ENCODE measurements around the gene ANAPC5. TPM values are rescaled to one million over a fixed set of nuclear protein-coding genes. Genes with fewer than 3 reads are reported as not detected.
"Not testable (repeated sequence)": the region's sequence is repeated elsewhere in the genome, so short reads cannot be mapped to it uniquely, and the experiment has no call there.

ANAPC5 gene
- total RNA-seq, 1 donor from 2014 or later: 65.1 TPM

DNA sequence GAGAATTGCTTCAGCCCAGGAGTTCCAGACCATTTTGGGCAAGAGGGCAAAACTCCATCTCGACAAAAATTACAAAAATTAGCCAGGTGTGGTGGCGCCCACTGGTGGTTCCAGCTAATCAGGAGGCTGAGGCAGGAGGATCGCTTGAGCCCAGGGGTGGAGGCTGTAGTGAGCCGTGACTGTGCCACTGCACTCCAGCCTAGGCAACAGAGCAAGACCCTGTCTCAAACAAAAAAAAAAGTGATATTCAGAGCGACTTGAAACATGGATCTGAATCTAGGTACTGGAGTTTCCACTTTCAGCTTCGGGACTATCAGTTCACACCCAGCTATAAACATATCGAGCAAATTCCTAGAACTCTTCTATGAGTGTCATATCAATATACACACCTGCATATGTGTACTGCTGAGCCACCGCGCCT, 31.4 kb upstream of the ANAPC5 start:
- H3K9me3 ChIP-seq (replicated peaks): no peaks in the 10 kb centered on the region

DNA sequence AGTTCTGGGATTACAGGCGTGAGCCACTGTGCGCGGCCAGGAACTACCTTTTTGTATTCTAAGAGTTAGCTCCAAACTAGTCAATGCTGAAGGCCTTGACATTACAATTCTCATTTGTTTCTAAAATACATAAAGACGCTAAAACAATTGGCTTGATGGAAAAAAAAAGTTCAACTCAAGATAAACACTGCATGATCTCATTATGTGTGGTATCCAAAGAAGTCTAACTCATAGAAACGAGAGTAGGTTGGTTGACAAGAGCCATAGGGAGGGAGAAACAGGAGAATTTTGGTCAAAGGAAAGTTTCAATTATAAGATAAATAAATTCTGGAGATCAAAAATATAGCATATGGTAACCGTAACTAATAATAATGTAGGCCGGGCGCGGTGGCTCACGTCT, 27.7 kb upstream of the ANAPC5 start:
- no peak for DNase-seq
- intact Hi-C loops (cut with micrococcal nuclease): no loop called here
- TF ChIP-seq, protein P1, sequence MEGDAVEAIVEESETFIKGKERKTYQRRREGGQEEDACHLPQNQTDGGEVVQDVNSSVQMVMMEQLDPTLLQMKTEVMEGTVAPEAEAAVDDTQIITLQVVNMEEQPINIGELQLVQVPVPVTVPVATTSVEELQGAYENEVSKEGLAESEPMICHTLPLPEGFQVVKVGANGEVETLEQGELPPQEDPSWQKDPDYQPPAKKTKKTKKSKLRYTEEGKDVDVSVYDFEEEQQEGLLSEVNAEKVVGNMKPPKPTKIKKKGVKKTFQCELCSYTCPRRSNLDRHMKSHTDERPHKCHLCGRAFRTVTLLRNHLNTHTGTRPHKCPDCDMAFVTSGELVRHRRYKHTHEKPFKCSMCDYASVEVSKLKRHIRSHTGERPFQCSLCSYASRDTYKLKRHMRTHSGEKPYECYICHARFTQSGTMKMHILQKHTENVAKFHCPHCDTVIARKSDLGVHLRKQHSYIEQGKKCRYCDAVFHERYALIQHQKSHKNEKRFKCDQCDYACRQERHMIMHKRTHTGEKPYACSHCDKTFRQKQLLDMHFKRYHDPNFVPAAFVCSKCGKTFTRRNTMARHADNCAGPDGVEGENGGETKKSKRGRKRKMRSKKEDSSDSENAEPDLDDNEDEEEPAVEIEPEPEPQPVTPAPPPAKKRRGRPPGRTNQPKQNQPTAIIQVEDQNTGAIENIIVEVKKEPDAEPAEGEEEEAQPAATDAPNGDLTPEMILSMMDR (IDR thresholded peaks at IDR 0.05; ENCODE audit: borderline replicate concordance): no peak

More for the DNA sequence above, 31.4 kb upstream of the ANAPC5 start:
- no peaks in the 10 kb centered on the region for H3K36me3 ChIP-seq
- no peaks in the 10 kb centered on the region for H3K4me1 ChIP-seq
- no peak overlapping the region for H3K27ac ChIP-seq (replicated peaks)
- H3K27me3 ChIP-seq (ENCODE audit: low read depth): no peaks in the 10 kb centered on the region
- no peak for DNase-seq
- intact Hi-C loops (cut with micrococcal nuclease): no loop called here
- H3K4me3 ChIP-seq: no peak overlapping the region
- TF ChIP-seq, protein P1 (IDR thresholded peaks at IDR 0.05; ENCODE audit: borderline replicate concordance): no peak

DNA sequence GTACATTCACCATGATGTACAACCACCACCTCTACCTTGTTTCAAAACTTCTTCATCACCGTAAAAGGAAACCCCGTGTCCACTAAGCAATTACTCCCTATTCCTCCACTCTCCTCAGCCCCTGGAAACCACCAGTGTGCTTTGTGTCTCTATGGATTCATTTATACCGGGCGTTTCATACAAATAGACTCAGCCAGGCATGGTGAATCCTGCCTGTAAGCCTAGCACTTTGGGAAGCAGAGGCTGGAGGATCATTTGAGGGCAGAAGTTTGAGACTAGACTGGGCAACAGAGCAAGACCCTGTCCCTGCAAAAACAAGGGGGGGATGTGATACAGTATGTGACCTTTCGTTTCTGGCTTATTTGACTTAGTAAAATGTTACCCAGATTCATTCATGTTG, 26.5 kb upstream of the ANAPC5 start:
- intact Hi-C loops (cut with micrococcal nuclease): no loop called here
- Histone ChIP-seq H3K36me3 (no peaks in the 10 kb centered on the region), H3K9me3 (replicated peaks) (no peaks in the 10 kb centered on the region), H3K27ac (replicated peaks) (no peak overlapping the region), H3K4me3 (no peak overlapping the region), H3K27me3 (ENCODE audit: low read depth) (no peaks in the 10 kb centered on the region), H3K4me1 (no peaks in the 10 kb centered on the region)
- no peak for DNase-seq
- TF ChIP-seq, protein P1 (IDR thresholded peaks at IDR 0.05; ENCODE audit: borderline replicate concordance): no peak

More for the DNA sequence above, 27.7 kb upstream of the ANAPC5 start:
- Histone ChIP-seq H3K27ac (replicated peaks) (no peak overlapping the region), H3K36me3 (no peaks in the 10 kb centered on the region), H3K27me3 (ENCODE audit: low read depth) (no peaks in the 10 kb centered on the region), H3K9me3 (replicated peaks) (no peaks in the 10 kb centered on the region), H3K4me1 (no peaks in the 10 kb centered on the region), H3K4me3 (no peak overlapping the region)

DNA sequence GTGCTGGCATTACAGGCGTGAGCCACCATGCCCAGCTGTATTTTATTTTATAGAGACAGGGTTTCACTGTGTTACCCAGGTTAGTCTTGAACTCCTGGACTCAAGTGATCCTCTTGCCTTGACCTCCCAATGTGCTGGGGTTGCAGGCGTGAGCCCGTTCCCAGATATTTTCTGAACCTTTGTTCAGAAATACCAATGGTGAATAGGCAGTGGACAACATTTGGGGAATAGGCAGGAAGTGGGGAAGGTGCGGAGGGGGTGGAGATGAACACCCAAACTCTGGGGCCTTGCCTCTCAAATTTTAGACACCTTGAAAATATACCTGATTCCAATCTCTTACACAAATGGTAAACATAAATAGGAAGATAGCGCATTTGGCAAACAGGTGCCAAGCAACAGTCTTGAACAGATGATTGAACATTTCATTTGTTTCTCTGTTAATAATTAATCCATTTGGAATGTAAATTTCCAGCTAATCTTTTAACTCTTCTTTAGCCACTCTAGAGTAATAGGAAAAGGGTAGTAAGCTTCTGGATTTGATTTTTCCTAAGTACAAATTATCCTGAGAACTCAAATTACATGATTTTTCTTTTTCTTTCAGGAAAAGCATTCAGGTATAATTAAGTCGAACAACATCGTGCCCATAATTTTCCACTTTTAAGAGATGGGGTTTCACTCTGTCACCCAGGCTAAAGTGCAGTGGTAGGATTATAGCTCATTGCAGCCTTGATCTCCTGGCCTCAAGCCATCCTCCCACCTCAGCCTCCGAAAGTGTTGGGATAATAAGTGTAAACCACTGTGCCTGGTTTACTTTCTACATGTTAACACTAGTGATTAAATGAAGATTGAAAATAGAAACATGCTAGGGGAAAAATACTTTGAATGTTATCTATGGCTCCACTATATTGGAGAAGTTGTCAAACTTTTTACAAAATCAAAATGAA, 24.8 kb upstream of the ANAPC5 start:
- no peaks in the 10 kb centered on the region for H3K36me3 ChIP-seq
- TF ChIP-seq, protein P1 (IDR thresholded peaks at IDR 0.05; ENCODE audit: borderline replicate concordance): no peak
- DNase-seq: no peak
- no peaks in the 10 kb centered on the region for H3K9me3 ChIP-seq (replicated peaks)
- no peak overlapping the region for H3K4me3 ChIP-seq
- H3K4me1 ChIP-seq: no peaks in the 10 kb centered on the region
- H3K27me3 ChIP-seq (ENCODE audit: low read depth): no peaks in the 10 kb centered on the region
- no peak overlapping the region for H3K27ac ChIP-seq (replicated peaks)
- intact Hi-C loops (cut with micrococcal nuclease): no loop called here

DNA sequence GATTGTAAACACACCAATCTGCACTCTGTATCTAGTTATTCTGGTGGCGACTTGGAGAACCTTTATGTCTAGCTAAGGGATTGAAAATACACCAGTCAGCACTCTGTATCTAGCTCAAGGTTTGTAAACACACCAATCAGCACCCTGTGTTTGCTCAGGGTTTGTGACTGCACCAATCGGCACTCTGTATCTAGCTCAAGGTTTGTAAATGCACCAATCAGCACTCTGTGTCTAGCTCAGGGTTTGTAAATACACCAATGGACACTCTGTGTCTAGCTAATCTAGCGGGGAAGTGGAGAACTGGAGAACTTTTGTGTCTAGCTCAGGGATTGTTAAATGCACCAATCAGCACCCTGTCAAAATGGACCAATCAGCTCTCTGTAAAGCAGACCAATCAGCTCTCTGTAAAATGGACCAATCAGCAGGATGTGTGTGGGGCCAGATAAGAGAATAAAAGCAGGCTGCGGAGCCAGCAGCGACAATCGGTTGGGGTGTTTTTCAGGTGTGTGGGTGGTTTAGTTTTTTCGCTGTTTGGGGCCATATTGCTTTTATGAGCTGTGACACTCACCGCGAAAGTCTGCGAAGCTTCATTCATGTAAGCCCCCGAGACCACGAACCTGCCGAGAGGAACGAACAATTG, 22.9 kb upstream of the ANAPC5 start:
- DNase-seq; H3K4me1 ChIP-seq; H3K27ac ChIP-seq (replicated peaks); H3K36me3 ChIP-seq; H3K4me3 ChIP-seq; intact Hi-C loops (cut with micrococcal nuclease); H3K27me3 ChIP-seq (ENCODE audit: low read depth); H3K9me3 ChIP-seq (replicated peaks): not testable (repeated sequence)

DNA sequence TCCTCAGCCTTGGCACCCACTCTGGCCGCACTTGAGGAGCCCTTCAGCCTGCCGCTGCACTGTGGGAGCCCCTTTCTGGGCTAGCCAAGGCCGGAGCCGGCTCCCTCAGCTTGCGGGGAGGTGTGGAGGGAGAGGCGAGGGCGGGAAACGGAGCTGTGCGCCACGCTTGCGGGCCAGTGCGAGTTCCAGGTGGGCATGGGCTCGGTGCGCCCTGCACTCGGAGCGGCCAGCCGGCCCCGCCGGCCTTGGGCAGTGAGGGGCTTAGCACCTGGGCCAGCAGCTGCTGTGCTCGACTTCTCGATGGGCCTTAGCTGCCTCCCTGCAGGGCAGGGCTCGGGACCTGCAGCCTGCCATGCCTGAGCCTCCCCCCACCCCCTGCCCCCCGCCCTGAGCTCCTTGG, 22.1 kb upstream of the ANAPC5 start:
- H3K36me3 ChIP-seq; intact Hi-C loops (cut with micrococcal nuclease); H3K4me1 ChIP-seq; H3K9me3 ChIP-seq (replicated peaks); DNase-seq; H3K4me3 ChIP-seq; H3K27me3 ChIP-seq (ENCODE audit: low read depth); H3K27ac ChIP-seq (replicated peaks): not testable (repeated sequence)

Data from left ventricle myocardium inferior (tissue), 1 donor.